ENCODE data around the gene PABPC1L2A. TPM values are rescaled to one million over a fixed set of nuclear protein-coding genes. Genes with fewer than 3 reads are reported as not detected.
"Not testable (repeated sequence)": the region's sequence is repeated elsewhere in the genome, so short reads cannot be mapped to it uniquely, and the experiment has no call there.

The PABPC1L2A gene
- total RNA-seq: not detected

DNA sequence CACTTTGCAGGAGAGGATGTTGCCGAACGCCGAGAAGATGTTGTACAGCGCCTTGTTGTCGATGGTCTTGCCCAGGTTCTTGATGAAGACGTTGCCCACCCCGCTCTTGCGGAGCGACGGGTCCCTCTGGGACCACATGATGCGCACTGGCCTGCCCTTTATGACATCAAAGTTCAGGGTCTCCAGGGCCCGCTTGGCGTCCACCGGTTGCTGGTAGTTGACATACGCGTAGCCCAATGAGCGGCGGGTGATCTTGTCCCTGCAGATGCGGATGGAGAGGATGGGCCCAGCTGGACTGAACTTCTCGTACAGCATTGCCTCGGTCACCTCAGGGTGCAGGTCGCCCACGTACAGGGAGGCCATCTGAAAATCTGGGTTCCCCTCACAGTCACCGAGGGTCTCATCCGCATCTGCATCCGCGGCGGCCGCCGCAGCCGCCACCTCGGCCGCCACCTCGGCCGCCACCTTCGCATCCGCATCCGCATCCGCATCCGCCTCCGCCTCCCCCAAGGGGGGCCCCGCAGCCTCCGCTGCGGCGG is at the start of gene PABPC1L2A:
TSS of gene PABPC1L2A (minus strand) at position 489 of the 539 bp plus-strand sequence. CDS start at position 363, 126 bp downstream.
- H3K4me1 ChIP-seq (ENCODE audit: insufficient read depth, low read length); H3K9me3 ChIP-seq (ENCODE audit: low read depth, low read length); H3K4me3 ChIP-seq (ENCODE audit: low read length): not testable (repeated sequence)
- H3K27me3 ChIP-seq (ENCODE audit: insufficient read depth, low read length): peaks cover 12% of the 10 kb centered on the region

DNA sequence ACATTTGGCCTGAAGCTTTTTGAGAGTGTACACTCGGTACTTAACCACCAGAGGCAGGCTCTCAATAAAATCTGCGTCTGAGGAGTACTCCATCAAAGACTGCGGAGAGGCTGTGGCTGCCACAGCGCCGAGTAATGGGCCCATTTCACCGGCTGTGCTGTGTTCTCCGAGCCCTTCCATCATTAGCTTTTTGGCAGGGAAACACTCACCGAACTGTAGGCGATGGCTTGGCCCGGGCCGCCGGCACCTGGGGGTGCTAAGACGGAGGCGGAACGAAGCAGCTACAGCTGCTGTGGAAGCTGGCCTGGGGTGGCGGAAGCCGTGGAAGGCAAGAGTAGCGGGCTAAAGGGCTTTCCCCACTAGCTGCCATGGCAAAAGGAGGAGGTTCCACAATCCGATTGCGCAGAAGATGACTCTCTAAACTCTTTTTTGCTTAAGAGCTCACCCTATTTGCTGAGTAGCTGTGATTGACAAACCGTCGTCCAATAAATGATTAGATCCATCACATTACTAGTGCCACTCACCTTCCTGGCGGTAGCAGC is 48.5 kb upstream of the PABPC1L2A start:
- Histone ChIP-seq H3K4me3 (ENCODE audit: low read length) (no peak overlapping the region), H3K4me1 (ENCODE audit: insufficient read depth, low read length) (no peaks in the 10 kb centered on the region), H3K27me3 (ENCODE audit: insufficient read depth, low read length) (no peaks in the 10 kb centered on the region), H3K9me3 (ENCODE audit: low read depth, low read length) (no peaks in the 10 kb centered on the region)

DNA sequence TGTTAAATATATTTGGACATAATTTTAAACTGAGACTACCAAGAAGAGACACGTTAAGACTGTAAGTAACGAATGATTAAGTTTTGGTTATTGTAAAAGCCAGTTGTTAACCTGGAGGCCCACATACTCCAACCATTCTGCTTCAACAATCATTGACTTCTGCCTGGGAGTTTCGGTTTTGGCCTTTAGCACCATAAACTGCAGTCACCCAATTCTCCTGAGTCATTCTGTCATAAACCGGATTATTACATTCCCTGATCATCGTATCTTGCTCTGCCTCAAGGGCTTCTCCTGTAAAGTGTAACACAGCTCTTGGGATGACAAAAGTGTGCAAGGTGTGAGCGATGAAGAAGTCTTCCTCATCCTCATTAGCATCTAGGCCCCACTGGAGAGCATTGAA is 46.9 kb upstream of the PABPC1L2A start:
- Histone ChIP-seq H3K4me1 (ENCODE audit: insufficient read depth, low read length) (no peaks in the 10 kb centered on the region), H3K9me3 (ENCODE audit: low read depth, low read length) (no peaks in the 10 kb centered on the region), H3K27me3 (ENCODE audit: insufficient read depth, low read length) (no peaks in the 10 kb centered on the region), H3K4me3 (ENCODE audit: low read length) (no peak overlapping the region)

DNA sequence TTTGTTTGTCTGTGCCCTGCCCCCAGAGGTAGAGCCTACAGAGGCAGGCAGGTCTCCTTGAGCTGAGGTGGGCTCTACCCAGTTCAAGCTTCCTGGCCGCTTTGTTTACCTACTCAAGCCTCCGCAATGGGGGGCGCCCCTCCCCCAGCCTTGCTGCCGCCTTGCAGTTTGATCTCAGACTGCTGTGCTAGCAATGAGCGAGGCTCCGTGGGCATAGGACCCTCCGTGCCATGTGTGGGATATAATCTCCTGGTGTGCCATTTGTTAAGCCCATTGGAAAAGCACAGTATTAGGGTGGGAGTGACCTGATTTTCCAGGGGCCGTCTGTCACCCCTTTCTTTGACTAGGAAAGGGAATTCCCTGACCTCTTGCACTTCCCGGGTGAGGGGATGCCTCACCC is 20.2 kb upstream of the PABPC1L2A start:
- H3K9me3 ChIP-seq (ENCODE audit: low read depth, low read length); H3K27me3 ChIP-seq (ENCODE audit: insufficient read depth, low read length); H3K4me3 ChIP-seq (ENCODE audit: low read length); H3K4me1 ChIP-seq (ENCODE audit: insufficient read depth, low read length): not testable (repeated sequence)

DNA sequence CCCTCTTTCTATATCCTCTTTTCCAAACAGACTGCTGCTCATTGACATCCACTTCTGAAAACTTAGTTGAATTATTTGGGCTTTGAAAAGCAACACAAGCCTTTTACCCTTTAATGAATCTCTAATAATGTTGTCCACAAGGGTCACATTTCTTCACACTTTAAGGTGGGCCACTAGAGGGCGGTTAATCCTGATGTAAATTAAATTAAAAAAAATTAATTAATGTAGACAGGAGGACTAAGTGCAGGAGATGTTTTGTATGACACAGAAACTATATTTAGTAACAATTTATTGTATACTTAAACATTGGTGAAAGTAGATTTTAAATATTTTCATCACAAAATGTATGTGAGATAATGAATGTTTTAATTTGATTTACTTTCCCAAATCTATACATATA is 7.5 kb upstream of the PABPC1L2A start:
- H3K27me3 ChIP-seq (ENCODE audit: insufficient read depth, low read length); H3K4me3 ChIP-seq (ENCODE audit: low read length): not testable (repeated sequence)

DNA sequence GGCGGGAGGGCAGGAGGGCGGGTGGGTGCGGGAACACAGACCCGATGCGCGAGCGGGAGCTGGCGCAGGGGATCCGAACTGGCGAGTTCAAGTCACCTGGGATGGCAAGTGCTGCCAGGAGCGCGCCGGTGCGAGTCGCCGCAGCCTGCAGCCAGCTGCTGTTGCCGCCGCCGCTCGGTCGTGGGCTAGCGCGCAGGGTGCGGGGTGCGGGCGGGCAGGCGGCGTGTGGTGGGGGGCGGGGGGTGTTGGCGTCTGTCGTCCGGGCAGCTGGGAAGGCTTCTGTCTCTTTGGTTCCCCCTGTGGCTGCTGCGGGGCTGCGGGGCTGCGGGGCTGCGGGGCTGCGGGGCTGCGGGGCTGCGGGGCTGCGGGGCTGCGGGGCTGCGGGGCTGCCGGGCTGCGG is 572 bp upstream of the PABPC1L2A start:
- H3K4me1 ChIP-seq (ENCODE audit: insufficient read depth, low read length); H3K4me3 ChIP-seq (ENCODE audit: low read length); H3K9me3 ChIP-seq (ENCODE audit: low read depth, low read length): not testable (repeated sequence)
- peaks cover 12% of the 10 kb centered on the region for H3K27me3 ChIP-seq (ENCODE audit: insufficient read depth, low read length)

More for the DNA sequence above, 7.5 kb upstream of the PABPC1L2A start:
- not testable (repeated sequence) for H3K9me3 ChIP-seq (ENCODE audit: low read depth, low read length); H3K4me1 ChIP-seq (ENCODE audit: insufficient read depth, low read length)

DNA sequence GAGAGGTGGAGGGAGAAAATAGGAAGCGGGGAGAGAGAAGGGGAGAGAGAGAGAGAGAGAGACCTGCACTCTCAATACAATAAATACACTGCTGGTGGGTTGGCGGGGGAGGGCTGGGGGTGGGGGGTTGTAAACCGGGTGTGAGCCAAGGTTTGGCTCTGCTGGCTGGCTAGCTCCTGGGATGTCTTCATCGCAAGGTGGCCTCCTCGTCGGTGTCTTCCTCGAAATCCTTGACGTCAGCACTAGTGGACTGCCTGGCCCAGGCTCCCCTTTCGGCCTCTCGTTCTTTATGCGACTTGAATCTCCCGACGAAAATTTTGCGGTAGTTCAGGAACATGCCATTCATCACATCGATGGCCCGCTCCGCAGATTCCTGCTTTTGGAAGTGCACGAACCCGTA is 715 bp downstream of the PABPC1L2A start:
- not testable (repeated sequence) for H3K4me1 ChIP-seq (ENCODE audit: insufficient read depth, low read length); H3K4me3 ChIP-seq (ENCODE audit: low read length); H3K9me3 ChIP-seq (ENCODE audit: low read depth, low read length)
- peaks cover 12% of the 10 kb centered on the region for H3K27me3 ChIP-seq (ENCODE audit: insufficient read depth, low read length)

DNA sequence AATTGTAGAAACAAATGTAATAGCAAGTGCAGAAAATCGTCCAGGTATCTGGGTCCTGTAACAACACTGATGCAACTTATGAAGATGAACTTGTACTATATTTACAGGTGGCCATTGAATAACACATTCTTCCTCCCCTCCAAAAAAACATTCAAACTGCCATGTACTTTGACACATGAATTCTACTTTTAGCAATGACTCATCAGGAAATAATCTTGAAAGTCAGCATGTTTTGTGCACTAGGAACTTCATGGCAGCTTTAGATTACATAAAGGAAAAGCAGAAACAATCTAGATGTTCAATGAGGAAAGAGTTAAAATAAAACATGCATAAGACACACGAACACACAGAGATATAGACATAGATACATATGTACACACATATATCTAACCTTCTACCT is 2.5 kb downstream of the PABPC1L2A start:
- Histone ChIP-seq H3K4me1 (ENCODE audit: insufficient read depth, low read length) (no peaks in the 10 kb centered on the region), H3K9me3 (ENCODE audit: low read depth, low read length) (no peaks in the 10 kb centered on the region), H3K27me3 (ENCODE audit: insufficient read depth, low read length) (peaks cover 12% of the 10 kb centered on the region), H3K4me3 (ENCODE audit: low read length) (no peak overlapping the region)

DNA sequence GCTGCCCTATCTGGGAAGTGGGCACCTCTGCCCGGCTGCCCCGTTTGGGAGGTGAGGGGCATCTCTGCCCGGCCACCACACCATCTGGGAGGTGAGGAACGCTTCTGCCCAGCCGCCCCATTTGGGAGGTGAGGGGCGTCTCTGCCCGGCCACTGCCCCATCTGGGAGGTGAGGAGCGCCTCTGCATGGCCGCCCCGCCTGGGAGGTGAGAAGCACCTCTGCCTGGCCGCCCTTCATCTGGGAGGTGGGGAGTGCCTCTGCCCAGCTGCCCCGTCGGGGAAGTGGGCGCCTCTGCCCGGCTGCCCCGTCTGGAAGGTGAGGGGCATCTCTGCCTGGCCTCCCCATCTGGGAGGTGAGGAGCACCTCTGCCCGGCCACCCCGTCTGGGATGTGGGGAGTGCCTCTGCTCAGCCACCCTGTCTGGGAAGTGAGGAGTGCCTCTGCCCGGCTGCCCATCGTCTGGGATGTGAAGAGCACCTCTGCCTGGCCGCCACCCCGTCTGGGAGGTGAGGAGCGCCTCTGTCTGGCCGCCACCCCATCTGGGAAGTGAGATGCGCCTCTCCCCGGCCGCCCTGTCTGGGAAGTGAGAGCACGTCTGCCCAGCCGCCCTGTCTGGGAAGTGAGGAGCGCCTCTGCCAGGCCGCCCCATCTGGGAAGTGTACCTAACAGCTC is 9.8 kb downstream of the PABPC1L2A start:
- H3K27me3 ChIP-seq (ENCODE audit: insufficient read depth, low read length): no peaks in the 10 kb centered on the region
- H3K4me1 ChIP-seq (ENCODE audit: insufficient read depth, low read length): no peaks in the 10 kb centered on the region
- H3K4me3 ChIP-seq (ENCODE audit: low read length): no peak overlapping the region
- H3K9me3 ChIP-seq (ENCODE audit: low read depth, low read length): no peaks in the 10 kb centered on the region

DNA sequence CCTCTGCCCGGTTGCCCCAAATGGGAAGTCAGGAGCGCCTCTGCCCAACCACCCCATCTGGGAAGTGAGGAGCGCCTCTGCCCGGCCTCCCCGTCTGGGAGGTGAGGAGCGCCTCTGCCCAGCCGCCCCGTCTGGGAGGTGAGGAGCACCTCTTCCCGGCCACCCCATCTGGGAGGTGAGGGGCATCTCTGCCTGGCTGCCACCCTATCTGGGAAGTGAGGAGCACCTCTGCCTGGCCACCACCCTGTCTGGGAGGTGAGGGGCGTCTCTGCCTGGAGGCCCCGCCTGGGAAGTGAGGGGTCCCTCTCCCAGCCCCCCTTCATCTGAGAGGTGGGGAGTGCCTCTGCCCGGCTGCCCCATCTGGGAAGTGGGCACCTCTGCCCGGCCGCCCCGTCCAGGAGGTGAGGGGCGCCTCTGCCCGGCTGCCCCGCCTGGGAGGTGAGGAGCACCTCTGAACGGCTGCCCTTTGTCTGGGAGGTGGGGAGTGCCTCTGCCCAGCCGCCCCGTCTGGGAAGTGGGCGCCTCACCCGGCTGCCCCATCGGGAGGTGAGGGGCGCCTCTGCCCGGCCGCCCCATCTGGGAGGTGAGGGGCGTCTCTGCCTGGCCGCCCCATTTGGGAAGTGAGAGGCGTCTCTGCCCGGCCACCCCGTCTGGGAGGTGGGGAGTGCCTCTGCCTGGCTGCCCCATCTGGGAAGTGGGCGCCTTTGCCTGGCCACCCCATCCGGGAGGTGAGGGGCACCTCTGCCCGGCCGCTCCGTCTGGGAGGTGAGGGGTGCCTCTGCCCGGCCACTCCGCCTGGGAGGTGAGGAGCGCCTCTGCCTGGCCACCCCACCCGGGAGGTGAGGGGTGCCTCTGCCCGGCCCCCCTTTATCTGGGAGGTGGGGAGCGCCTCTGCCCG is 10.6 kb downstream of the PABPC1L2A start:
- Histone ChIP-seq H3K9me3 (ENCODE audit: low read depth, low read length) (no peaks in the 10 kb centered on the region), H3K4me3 (ENCODE audit: low read length) (no peak overlapping the region), H3K4me1 (ENCODE audit: insufficient read depth, low read length) (no peaks in the 10 kb centered on the region), H3K27me3 (ENCODE audit: insufficient read depth, low read length) (no peaks in the 10 kb centered on the region)

DNA sequence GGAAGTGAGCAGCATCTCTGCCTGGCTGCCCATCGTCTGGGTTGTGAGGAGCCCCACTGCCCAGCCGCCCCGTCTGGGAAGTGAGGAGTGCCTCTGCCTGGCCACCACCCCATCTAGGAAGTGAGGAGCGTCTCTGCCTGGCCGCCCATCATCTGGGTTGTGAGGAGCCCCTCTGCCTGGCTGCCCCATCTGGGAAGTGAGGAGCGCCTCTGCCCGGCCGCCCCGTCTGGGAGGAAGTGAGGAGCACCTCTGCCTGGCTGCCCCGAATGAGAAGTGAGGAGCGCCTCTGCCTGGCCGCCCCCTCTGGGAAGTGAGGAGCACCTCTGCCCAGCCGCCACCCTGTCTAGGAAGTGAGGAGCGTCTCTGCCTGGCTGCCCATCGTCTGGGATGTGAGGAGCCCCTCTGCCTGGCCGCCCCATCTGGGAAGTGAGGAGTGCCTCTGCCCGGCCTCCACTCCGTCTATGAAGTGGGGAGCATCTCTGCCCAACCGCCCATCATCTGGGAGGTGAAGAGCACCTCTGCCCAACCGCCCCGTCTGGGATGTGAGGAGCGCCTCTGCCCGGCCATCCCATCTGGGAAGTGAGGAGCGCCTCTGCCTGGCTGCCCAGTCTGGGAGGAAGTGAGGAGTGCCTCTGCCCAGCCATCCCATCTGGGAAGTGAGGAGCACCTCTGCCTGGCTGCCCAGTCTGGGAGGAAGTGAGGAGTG is 11.4 kb downstream of the PABPC1L2A start:
- H3K4me3 ChIP-seq (ENCODE audit: low read length); H3K27me3 ChIP-seq (ENCODE audit: insufficient read depth, low read length); H3K9me3 ChIP-seq (ENCODE audit: low read depth, low read length); H3K4me1 ChIP-seq (ENCODE audit: insufficient read depth, low read length): not testable (repeated sequence)

DNA sequence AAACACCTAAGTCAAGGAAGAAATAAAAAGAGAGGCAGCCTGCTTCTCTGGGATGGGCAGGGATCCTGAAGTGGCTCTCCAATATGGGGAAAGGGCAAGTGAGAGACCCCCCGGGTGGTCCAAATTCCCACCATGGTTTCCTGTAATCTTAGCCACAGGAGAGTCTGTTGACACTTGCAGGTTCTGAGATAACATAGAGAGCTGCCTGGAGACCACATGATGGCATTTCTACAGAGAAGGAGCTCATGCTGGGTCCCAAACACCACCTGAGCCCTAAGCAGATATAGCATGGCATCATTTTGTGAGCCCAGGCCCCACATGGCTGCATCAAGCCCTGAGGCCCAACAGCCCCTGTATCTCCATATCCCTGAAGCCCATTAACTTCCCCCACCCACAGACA is 50.4 kb downstream of the PABPC1L2A start:
- Histone ChIP-seq H3K27me3 (ENCODE audit: insufficient read depth, low read length) (no peaks in the 10 kb centered on the region), H3K4me1 (ENCODE audit: insufficient read depth, low read length) (no peaks in the 10 kb centered on the region), H3K4me3 (ENCODE audit: low read length) (no peak overlapping the region), H3K9me3 (ENCODE audit: low read depth, low read length) (peaks cover 6% of the 10 kb centered on the region)
